ENCODE data around the gene STXBP6. TPM values are rescaled to one million over a fixed set of nuclear protein-coding genes. Genes with fewer than 3 reads are reported as not detected.

STXBP6 gene
- total and polyA plus RNA-seq, 2 experiments from 2014 or later, result 3.8 to 6.4 TPM

GRCh38 chr14:25090716-25091454 lies 40.9 kb upstream of the STXBP6 start:
- Histone ChIP-seq H3K36me3 (no peaks in the 10 kb centered on the region), H3K4me1 (ENCODE audit: low read depth) (no peaks in the 10 kb centered on the region), H3K27me3 (no peaks in the 10 kb centered on the region), H3K4me3 (no peak overlapping the region), H3K9me3 (ENCODE audit: low read depth) (no peaks in the 10 kb centered on the region), H3K27ac (no peak overlapping the region)
- peak in 1 of 2 donors; percentile 73 for DNase-seq (ENCODE audit: low read depth in 1 of 2, low spot score in 1 of 2)
- TF ChIP-seq CTCF (IDR thresholded peaks at IDR 0.05; ENCODE audit: low read depth, low read length), result no peak

- no peak for DNase-seq (ENCODE audit: low read depth in 1 of 2, low spot score in 1 of 2)
- Histone ChIP-seq H3K4me1 (ENCODE audit: low read depth) (no peaks in the 10 kb centered on the region), H3K27me3 (no peaks in the 10 kb centered on the region), H3K36me3 (no peaks in the 10 kb centered on the region), H3K27ac (no peak overlapping the region), H3K4me3 (no peak overlapping the region), H3K9me3 (ENCODE audit: low read depth) (no peaks in the 10 kb centered on the region)
- no peak for TF ChIP-seq CTCF (IDR thresholded peaks at IDR 0.05; ENCODE audit: low read depth, low read length)
Measured at GRCh38 chr14:25090256-25090655, 40.3 kb upstream of the STXBP6 start.

GRCh38 chr14:25089496-25089895 lies 39.5 kb upstream of the STXBP6 start:
- Histone ChIP-seq H3K27me3 (no peaks in the 10 kb centered on the region), H3K4me1 (ENCODE audit: low read depth) (no peaks in the 10 kb centered on the region), H3K27ac (no peak overlapping the region), H3K9me3 (ENCODE audit: low read depth) (no peaks in the 10 kb centered on the region), H3K4me3 (no peak overlapping the region), H3K36me3 (no peaks in the 10 kb centered on the region)
- TF ChIP-seq CTCF (IDR thresholded peaks at IDR 0.05; ENCODE audit: low read depth, low read length), result no peak
- DNase-seq (ENCODE audit: low read depth in 1 of 2, low spot score in 1 of 2), result no peak

GRCh38 chr14:25086821-25087396 lies 37.0 kb upstream of the STXBP6 start:
- no peaks in the 10 kb centered on the region for H3K4me1 ChIP-seq (ENCODE audit: low read depth)
- no peak for TF ChIP-seq CTCF (IDR thresholded peaks at IDR 0.05; ENCODE audit: low read depth, low read length)
- no peaks in the 10 kb centered on the region for H3K36me3 ChIP-seq
- no peak for DNase-seq (ENCODE audit: low read depth in 1 of 2, low spot score in 1 of 2)
- H3K27me3 ChIP-seq, result peaks cover 3% of the 10 kb centered on the region
- no peak overlapping the region for H3K27ac ChIP-seq
- H3K9me3 ChIP-seq (ENCODE audit: low read depth), result no peaks in the 10 kb centered on the region
- H3K4me3 ChIP-seq, result no peak overlapping the region

- no peaks in the 10 kb centered on the region for H3K36me3 ChIP-seq
- no peaks in the 10 kb centered on the region for H3K9me3 ChIP-seq (ENCODE audit: low read depth)
- no peak overlapping the region for H3K27ac ChIP-seq
- no peak for TF ChIP-seq CTCF (IDR thresholded peaks at IDR 0.05; ENCODE audit: low read depth, low read length)
- no peak for DNase-seq (ENCODE audit: low read depth in 1 of 2, low spot score in 1 of 2)
- H3K4me3 ChIP-seq, result no peak overlapping the region
- H3K27me3 ChIP-seq, result peaks cover 3% of the 10 kb centered on the region
- no peaks in the 10 kb centered on the region for H3K4me1 ChIP-seq (ENCODE audit: low read depth)
Measured at GRCh38 chr14:25086081-25086480, 36.1 kb upstream of the STXBP6 start.

All from cardiac muscle cell (in vitro differentiated cells and primary cell).